Transverse colon (tissue), 4 donors: ENCODE data around the gene CBX5.

Experiments
- CTCF ChIP-seq, 5 experiments: fragments of 200-600 bp in 3 of 5; fragments of 450-650 bp in 2 of 5; sonication (generic) in 3 of 5; IDR thresholded peaks; 1 replicate in 2 of 5; 2 replicates in 3 of 5; pipeline ENCODE4 v1.5.1; 2016 to 2017; ENCODE audit warnings: antibody characterized with exemption in 5 of 5, inconsistent platforms in 3 of 5, mild to moderate bottlenecking in 2 of 5, moderate library complexity in 1 of 5
- POLR2A ChIP-seq: fragments of 450-650 bp; IDR thresholded peaks from one replicate; pipeline ENCODE4 v1.6.1; 2016; ENCODE audit warnings: antibody characterized with exemption, mild to moderate bottlenecking, moderate library complexity
- POLR2AphosphoS5 ChIP-seq, 3 donors: sonication (generic); formaldehyde crosslinking; IDR thresholded peaks; one replicate each; pipeline ENCODE4 v1.6.1; 2016; ENCODE audit warnings: antibody characterized with exemption in 3 of 3

GRCh38 chr12:54266852-54267251 is 13.1 kb downstream of the CBX5 start:
- TF ChIP-seq POLR2A (no peak), CTCF (IDR thresholded peaks at IDR 0.05) (no peak), POLR2AphosphoS5 (IDR thresholded peaks at IDR 0.05) (no peak)
